ENCODE measurements around the gene RANBP3L.

Gene RANBP3L

DNA sequence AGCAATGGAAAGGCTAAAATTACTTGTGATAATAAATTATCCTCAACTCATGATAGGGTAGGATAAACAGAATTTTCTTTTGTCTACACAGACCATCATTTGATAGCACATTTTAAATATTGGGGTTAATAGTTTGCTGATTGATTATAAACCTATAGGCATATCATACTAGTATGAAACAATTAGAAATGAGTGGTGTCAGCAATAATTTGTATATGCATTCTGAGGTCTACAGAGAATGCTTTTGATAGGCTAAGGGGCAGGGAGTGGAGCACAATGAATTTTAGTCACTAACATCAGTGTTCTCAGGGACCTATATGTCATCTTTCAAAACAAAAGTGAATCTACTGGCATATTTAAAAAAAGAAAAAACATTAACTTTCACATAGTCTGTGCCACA lies 32.2 kb downstream of the RANBP3L start:
- Histone ChIP-seq H3K4me3 (ENCODE audit: low read depth, low read length) (no peak overlapping the region), H3K9me3 (ENCODE audit: severe bottlenecking) (no peaks in the 10 kb centered on the region), H3K27me3 (ENCODE audit: insufficient read depth, low read depth, severe bottlenecking) (no peaks in the 10 kb centered on the region), H3K27ac (no peak overlapping the region), H3K36me3 (no peaks in the 10 kb centered on the region)
- TF ChIP-seq, protein P1, sequence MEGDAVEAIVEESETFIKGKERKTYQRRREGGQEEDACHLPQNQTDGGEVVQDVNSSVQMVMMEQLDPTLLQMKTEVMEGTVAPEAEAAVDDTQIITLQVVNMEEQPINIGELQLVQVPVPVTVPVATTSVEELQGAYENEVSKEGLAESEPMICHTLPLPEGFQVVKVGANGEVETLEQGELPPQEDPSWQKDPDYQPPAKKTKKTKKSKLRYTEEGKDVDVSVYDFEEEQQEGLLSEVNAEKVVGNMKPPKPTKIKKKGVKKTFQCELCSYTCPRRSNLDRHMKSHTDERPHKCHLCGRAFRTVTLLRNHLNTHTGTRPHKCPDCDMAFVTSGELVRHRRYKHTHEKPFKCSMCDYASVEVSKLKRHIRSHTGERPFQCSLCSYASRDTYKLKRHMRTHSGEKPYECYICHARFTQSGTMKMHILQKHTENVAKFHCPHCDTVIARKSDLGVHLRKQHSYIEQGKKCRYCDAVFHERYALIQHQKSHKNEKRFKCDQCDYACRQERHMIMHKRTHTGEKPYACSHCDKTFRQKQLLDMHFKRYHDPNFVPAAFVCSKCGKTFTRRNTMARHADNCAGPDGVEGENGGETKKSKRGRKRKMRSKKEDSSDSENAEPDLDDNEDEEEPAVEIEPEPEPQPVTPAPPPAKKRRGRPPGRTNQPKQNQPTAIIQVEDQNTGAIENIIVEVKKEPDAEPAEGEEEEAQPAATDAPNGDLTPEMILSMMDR (IDR thresholded peaks at IDR 0.05; ENCODE audit: low read depth, low read length), result no peak
- no peak for DNase-seq

DNA sequence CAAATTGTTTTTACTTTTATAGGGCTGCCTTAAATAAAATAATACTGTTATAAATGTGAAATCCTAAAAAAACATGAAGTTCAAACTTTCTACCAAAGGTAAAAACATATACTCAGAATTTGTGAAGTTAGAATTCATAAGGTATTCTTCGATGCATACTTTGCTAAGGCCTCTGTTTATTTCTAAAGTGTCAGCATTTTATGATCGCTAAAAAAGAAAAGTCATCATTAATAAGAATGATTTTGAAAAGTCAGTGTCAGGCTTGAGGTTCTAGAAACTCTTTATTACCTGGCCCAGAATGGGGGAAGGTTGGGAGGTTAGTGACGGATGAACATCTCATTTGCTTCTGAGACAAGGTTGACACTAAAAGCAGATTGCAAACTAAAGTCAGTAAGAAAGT lies 33.8 kb downstream of the RANBP3L start:
- no peak for DNase-seq
- TF ChIP-seq, protein P1 (IDR thresholded peaks at IDR 0.05; ENCODE audit: low read depth, low read length), result no peak
- Histone ChIP-seq H3K27me3 (ENCODE audit: insufficient read depth, low read depth, severe bottlenecking) (no peaks in the 10 kb centered on the region), H3K9me3 (ENCODE audit: severe bottlenecking) (no peaks in the 10 kb centered on the region), H3K36me3 (no peaks in the 10 kb centered on the region), H3K4me3 (ENCODE audit: low read depth, low read length) (no peak overlapping the region), H3K27ac (no peak overlapping the region)

DNA sequence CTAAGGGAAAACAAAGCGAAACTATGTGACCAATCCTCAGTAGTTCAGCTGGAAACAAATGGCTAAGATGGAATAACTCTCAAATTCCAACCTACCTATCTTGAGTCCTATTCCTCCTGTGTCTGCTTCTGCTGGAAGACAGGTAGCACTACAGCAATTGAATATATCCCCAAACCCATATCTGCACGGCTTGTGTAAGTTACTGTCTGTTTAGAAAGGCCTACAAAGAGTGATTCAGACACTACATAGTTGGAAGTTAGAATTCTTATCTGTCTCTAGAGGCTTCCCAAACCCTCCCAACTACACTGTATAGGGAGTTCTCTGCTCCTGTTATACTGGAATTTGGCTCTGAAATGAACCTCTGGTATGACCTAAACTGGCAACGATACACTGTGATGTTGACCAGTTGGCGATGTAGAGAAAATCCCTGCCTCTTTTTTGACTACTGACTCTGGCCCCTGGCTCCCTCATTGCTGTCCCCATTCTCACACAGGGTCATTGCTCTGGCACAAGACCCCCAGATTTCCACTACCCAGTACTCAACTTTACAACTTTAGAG lies 37.4 kb downstream of the RANBP3L start:
- H3K9me3 ChIP-seq (ENCODE audit: severe bottlenecking), result no peaks in the 10 kb centered on the region
- H3K36me3 ChIP-seq, result no peaks in the 10 kb centered on the region
- DNase-seq, result no peak
- no peak overlapping the region for H3K27ac ChIP-seq
- no peaks in the 10 kb centered on the region for H3K27me3 ChIP-seq (ENCODE audit: insufficient read depth, low read depth, severe bottlenecking)
- TF ChIP-seq, protein P1 (IDR thresholded peaks at IDR 0.05; ENCODE audit: low read depth, low read length), result no peak
- H3K4me3 ChIP-seq (ENCODE audit: low read depth, low read length), result no peak overlapping the region

DNA sequence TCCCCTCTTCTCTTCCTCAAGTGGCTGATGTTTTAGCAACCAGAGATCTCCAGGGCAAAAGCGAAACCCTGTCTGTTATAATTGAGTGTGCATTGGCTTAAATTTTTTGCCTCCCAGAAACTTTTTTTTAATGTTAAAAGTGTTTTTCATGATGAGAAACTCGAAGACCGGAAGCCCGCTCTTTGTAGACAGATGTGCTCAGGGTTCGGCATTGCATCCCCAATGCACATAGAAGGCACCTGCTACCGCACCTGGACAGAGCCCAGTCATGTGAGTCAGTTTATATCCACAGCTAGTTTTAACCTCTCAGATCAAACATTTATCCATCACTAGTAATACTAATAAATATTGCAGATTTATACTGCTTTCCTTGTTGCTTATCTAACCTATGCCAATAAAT lies 40.5 kb downstream of the RANBP3L start:
- Histone ChIP-seq H3K27me3 (ENCODE audit: insufficient read depth, low read depth, severe bottlenecking) (no peaks in the 10 kb centered on the region), H3K4me3 (ENCODE audit: low read depth, low read length) (no peak overlapping the region), H3K27ac (no peak overlapping the region), H3K36me3 (no peaks in the 10 kb centered on the region), H3K9me3 (ENCODE audit: severe bottlenecking) (no peaks in the 10 kb centered on the region)
- TF ChIP-seq, protein P1 (IDR thresholded peaks at IDR 0.05; ENCODE audit: low read depth, low read length), result no peak
- no peak for DNase-seq

DNA sequence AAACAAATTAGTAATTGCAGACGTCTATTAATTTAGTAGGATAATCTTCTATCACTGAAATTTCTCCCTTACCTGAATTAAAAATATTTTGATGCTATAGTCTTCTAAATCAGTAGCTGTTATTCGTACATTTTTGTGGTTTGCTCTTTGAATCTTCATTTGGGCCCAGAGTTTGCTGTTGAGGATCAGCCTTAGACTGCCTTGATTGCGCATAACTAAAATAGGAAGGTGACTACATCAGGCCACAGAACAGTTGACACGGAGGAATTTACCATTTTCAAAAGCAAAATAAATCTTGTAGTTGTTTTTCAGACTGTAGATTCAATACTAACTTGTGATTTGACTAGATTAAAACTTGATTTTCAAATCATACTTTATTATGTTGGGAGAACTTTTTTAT lies 48.1 kb downstream of the RANBP3L start:
- no peak overlapping the region for H3K27ac ChIP-seq
- TF ChIP-seq, protein P1 (IDR thresholded peaks at IDR 0.05; ENCODE audit: low read depth, low read length), result no peak
- no peak for DNase-seq
- H3K36me3 ChIP-seq, result no peaks in the 10 kb centered on the region
- no peaks in the 10 kb centered on the region for H3K9me3 ChIP-seq (ENCODE audit: severe bottlenecking)
- no peaks in the 10 kb centered on the region for H3K27me3 ChIP-seq (ENCODE audit: insufficient read depth, low read depth, severe bottlenecking)
- no peak overlapping the region for H3K4me3 ChIP-seq (ENCODE audit: low read depth, low read length)

DNA sequence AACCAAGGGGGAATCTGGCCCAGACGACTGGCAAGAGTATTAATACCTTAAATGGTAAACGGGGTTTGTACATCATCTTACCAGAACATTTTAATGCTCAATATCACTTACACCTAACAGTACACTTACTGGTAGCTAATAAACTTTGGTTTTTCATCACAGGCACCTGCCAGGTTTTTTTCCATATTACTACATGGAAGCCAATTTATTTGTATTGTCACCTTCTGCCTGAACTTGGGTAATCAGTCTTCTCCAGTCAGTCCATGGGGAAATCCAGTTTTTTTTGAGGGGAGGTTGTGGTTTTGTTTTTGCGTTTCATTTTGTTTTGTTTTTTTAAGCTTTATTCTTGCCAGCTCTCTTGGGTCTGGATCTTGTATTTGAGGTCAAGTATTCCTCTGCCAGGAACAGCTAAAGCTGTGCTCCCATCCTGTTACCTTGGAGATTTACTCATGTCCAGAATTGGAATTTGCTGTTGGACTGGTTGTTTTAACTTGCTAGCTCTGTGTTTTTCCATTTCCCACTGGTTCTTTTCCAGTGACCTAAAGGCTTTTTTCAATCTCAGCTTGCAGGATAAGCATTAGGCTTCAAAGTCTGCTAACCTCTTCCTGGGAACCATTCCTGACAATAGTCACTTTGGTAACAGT lies 48.9 kb downstream of the RANBP3L start:
- Histone ChIP-seq H3K4me3 (ENCODE audit: low read depth, low read length) (no peak overlapping the region), H3K9me3 (ENCODE audit: severe bottlenecking) (no peaks in the 10 kb centered on the region), H3K36me3 (no peaks in the 10 kb centered on the region), H3K27ac (no peak overlapping the region), H3K27me3 (ENCODE audit: insufficient read depth, low read depth, severe bottlenecking) (no peaks in the 10 kb centered on the region)
- TF ChIP-seq, protein P1 (IDR thresholded peaks at IDR 0.05; ENCODE audit: low read depth, low read length), result no peak
- no peak for DNase-seq

Data from WERI-Rb-1 (cell line).